Measurements from ENCODE around the gene TRERF1.
"Not testable (repeated sequence)": the region's sequence is repeated elsewhere in the genome, so short reads cannot be mapped to it uniquely, and the experiment has no call there.

Gene TRERF1

DNA sequence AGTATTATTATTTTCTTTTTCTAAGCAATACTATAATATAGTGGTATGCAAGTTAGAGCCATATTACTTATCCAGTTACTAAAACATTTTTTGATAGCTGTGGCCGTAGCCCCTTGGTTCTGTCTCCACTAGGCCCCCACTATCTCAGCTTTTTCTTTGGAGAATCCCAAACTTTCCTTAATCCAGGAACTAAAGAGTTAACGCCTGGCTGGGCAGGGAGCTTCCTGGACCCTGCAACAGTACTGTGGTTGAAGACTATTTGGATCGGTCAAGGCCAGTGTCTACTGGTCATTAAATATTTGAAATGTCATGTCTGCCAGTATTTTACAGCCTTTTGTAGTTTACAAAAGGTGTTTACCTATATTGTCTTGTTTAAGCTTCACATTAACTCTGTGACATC is 20.0 kb upstream of the TRERF1 start:
- TF ChIP-seq, protein P1, sequence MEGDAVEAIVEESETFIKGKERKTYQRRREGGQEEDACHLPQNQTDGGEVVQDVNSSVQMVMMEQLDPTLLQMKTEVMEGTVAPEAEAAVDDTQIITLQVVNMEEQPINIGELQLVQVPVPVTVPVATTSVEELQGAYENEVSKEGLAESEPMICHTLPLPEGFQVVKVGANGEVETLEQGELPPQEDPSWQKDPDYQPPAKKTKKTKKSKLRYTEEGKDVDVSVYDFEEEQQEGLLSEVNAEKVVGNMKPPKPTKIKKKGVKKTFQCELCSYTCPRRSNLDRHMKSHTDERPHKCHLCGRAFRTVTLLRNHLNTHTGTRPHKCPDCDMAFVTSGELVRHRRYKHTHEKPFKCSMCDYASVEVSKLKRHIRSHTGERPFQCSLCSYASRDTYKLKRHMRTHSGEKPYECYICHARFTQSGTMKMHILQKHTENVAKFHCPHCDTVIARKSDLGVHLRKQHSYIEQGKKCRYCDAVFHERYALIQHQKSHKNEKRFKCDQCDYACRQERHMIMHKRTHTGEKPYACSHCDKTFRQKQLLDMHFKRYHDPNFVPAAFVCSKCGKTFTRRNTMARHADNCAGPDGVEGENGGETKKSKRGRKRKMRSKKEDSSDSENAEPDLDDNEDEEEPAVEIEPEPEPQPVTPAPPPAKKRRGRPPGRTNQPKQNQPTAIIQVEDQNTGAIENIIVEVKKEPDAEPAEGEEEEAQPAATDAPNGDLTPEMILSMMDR (conservative IDR thresholded peaks at IDR 0.05; ENCODE audit: low read depth, low read length): no peak
- H3K4me3 ChIP-seq (ENCODE audit: low read length): no peak overlapping the region
- DNase-seq (ENCODE audit: low read depth): no peak

DNA sequence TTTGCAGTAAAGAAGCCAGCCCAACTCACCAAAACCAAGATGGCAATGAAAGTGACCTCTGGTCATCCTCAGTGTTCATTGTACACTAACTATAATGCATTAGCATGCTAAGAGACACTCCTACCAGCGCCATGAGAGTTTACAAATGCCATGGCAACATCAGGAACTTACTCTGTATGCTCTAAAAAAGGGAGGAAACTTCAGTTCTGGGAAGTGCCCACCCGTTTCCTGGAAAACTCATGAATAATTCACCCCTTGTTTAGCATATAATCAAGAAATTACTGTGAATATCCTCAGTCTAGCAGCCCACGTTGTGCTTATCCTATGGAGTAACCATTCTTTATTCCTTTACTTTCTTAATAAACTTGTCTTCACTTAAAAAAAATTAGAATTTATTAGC is 19.4 kb upstream of the TRERF1 start:
- TF ChIP-seq, protein P1 (conservative IDR thresholded peaks at IDR 0.05; ENCODE audit: low read depth, low read length): no peak
- DNase-seq (ENCODE audit: low read depth): no peak

DNA sequence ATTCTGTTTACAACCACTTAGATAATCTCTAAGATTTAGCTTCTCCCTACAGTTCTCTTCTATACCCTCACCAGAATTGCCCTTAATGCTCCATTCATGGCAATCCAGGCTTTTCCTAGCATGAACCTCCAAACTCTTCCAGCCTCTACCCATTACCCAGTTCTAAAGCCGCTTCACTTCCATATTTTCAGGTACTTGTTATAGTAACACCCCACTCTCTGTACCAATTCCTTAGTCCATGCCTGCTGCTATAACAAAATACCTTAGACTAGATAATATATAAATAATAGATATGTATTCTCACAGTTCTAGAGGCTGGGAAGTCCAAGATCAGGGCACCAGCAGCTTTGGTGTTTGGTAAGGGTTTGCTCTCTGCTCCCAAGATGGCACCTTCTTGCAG is 16.5 kb upstream of the TRERF1 start:
- DNase-seq (ENCODE audit: low read depth): no peak
- no peak overlapping the region for H3K4me3 ChIP-seq (ENCODE audit: low read length)
- TF ChIP-seq, protein P1 (conservative IDR thresholded peaks at IDR 0.05; ENCODE audit: low read depth, low read length): no peak

More for the DNA sequence above, 19.4 kb upstream of the TRERF1 start:
- H3K4me3 ChIP-seq (ENCODE audit: low read length): no peak overlapping the region

DNA sequence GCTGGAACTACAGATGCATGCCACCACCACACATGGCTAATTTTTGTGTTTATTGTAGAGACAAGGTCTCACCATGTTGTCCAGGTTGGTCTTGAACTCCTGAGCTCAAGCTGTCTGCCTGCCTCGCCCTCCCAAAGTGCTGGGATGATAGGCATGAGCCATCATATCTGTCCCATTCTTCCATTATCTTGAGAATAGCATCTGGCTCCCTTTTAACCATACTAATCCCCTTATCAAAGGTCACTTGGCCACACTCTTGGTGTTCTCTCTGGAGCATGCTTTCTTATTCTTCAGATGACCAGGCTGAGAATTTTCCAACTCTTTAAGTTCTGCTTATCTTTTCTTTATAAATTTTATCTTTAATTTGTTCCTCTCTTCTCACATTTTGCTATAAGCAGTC is 15.9 kb upstream of the TRERF1 start:
- DNase-seq (ENCODE audit: low read depth): no peak
- TF ChIP-seq, protein P1 (conservative IDR thresholded peaks at IDR 0.05; ENCODE audit: low read depth, low read length): no peak
- no peak overlapping the region for H3K4me3 ChIP-seq (ENCODE audit: low read length)

DNA sequence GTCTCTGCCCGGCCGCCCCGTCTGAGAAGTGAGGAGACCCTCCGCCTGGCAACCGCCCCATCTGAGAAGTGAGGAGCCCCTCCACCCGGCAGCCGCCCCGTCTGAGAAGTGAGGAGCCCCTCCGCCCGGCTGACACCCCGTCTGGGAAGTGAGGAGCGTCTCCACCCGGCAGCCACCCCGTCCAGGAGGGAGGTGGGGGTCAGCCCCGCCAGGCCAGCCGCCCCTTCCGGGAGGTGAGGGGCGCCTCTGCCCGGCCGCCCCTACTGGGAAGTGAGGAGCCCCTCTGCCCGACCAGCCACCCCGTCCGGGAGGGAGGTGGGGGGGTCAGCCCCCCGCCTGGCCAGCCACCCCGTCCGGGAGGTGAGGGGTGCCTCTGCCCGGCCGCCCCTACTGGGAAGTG is 14.7 kb upstream of the TRERF1 start:
- not testable (repeated sequence) for H3K4me3 ChIP-seq (ENCODE audit: low read length); DNase-seq (ENCODE audit: low read depth)

DNA sequence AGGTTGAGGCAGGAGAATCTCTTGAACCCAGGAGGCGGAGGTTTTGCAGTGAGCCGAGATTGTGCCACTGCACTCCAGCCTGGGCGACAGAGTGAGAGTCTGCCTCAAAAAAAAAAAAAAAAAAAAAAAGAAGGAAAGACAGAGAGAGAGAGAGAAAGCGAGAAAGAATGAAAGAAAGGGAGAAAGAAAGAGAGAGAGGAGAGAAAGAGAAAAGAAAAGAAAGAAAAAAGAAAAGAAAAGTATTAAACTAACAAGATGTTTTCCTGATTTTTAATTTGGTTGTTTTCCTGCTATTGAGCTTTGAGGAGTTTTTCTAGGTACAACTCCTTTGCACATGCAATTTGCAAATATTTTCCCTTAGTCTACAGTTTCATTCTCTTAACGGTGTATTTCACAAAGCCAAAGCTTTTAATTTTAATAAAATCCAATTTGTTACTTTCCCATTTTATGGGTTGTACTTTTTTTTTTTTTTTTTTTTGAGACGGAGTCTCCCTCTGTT is 10.8 kb upstream of the TRERF1 start:
- H3K4me3 ChIP-seq (ENCODE audit: low read length): no peak overlapping the region
- DNase-seq (ENCODE audit: low read depth): no peak
- TF ChIP-seq, protein P1 (conservative IDR thresholded peaks at IDR 0.05; ENCODE audit: low read depth, low read length): no peak

DNA sequence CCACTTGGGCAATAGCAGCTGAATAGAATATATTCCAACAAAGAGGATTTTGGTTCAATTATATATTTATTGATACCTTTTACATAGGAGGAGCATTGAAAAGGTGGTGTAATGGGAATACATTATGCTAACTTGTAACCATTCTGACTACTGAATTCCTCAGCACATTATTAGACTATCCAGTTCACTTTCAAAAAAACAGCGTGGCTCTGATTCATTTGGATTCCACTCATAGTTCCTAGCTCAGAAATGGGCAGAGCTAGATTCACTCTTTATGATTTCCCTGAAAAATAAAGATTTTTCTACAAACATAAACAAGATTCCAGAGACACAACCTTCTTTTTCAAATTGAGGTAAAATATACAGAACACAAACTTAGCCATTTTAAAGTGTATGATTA is 9.2 kb upstream of the TRERF1 start:
- no peak overlapping the region for H3K4me3 ChIP-seq (ENCODE audit: low read length)
- TF ChIP-seq, protein P1 (conservative IDR thresholded peaks at IDR 0.05; ENCODE audit: low read depth, low read length): no peak
- no peak for DNase-seq (ENCODE audit: low read depth)

DNA sequence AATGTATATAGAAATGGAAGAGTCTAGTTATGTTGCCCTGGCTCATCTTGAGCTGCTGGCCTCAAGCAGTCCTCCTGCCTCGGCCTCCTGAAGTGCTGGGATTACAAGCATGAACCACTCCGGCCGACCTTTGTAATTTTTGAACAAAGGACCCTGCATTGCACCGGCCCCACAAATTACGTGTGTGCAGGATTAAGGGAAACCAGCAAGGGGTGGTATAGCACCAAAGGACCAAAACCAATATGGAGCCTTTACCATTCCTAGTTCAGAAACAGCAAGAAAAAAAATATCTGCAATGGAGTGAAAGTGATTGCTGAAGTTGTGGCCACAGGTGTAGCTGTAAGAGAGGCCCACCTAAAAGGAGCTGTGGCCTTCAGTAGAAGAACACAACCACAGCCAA is 8.2 kb upstream of the TRERF1 start:
- DNase-seq (ENCODE audit: low read depth): no peak
- H3K4me3 ChIP-seq (ENCODE audit: low read length): no peak overlapping the region
- TF ChIP-seq, protein P1 (conservative IDR thresholded peaks at IDR 0.05; ENCODE audit: low read depth, low read length): no peak

All from retinal pigment epithelial cell (primary cell).